ENCODE measurements around the gene CBFA2T3.

DNA sequence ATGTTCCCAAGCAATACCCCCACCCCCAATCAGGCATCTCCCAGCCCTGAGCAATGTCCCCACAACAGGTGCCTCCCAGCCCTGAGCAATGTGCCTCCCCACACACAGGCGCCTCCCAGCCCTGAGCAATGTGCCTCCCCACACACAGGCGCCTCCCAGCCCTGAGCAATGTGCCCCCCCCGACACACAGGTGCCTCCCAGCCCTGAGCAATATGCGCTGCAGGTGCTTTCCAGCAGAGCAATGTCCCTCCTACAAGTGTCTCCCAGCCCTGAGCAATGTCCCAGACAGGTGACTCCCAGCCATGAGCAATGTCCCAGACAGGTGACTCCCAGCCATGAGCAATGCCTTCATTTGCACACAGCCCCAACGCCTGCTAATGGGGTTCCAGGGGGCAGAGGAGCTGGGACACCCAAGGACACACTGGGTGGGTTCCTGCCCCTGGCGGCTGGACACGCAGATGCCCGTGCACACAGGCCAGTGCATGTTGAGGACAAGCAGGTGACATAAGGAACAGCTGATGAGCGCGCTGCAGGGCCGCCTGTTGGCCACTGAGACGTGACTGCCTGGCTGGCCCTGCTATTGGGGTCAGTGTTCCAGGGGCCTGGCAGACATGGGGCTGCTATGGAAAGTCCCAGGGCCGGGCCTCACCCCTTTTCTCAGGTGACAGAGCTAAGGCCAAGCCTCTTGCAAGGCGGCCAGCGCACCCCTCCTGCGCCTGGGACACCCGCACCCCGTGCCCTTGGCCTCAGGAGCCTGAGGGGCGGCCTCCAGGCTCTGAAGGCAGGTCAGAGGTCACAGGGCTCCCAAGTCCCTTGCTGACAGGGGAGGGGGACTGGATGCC, 83.7 kb downstream of the CBFA2T3 start:
- TF ChIP-seq, protein P1, sequence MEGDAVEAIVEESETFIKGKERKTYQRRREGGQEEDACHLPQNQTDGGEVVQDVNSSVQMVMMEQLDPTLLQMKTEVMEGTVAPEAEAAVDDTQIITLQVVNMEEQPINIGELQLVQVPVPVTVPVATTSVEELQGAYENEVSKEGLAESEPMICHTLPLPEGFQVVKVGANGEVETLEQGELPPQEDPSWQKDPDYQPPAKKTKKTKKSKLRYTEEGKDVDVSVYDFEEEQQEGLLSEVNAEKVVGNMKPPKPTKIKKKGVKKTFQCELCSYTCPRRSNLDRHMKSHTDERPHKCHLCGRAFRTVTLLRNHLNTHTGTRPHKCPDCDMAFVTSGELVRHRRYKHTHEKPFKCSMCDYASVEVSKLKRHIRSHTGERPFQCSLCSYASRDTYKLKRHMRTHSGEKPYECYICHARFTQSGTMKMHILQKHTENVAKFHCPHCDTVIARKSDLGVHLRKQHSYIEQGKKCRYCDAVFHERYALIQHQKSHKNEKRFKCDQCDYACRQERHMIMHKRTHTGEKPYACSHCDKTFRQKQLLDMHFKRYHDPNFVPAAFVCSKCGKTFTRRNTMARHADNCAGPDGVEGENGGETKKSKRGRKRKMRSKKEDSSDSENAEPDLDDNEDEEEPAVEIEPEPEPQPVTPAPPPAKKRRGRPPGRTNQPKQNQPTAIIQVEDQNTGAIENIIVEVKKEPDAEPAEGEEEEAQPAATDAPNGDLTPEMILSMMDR (IDR thresholded peaks at IDR 0.05) = no peak
- TF ChIP-seq EP300 (IDR thresholded peaks at IDR 0.05) (no peak), POLR2A (IDR thresholded peaks at IDR 0.05) (no peak)
